ENCODE data around the gene SPRED1.

DNA sequence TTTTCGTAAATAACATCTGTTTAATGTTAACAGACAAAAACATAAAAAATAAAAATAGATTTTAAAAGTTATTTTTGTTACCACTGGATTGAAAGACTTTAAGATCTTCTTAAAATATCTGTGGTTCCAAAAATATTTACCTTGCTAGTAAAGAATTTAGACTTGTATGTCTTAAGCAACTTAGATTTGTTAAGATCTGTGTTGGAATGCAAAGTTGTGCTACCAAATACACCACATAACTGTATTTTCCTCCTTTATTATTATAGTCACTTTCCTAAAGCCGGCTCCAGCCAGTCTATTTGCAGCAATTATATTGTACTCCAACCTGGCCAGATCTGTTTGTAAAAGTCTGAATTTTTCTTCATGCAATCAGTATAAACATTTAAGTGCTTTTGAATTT lies 63.7 kb downstream of the SPRED1 start:
- TF ChIP-seq NFATC3 (IDR thresholded peaks at IDR 0.05) (no peak), HMG20B (CRISPR knock-in tag; IDR thresholded peaks at IDR 0.05) (no peak), KDM1A (IDR thresholded peaks at IDR 0.05) (no peak)
